ENCODE measurements around the gene FOXP1. TPM values are rescaled to one million over a fixed set of nuclear protein-coding genes. Genes with fewer than 3 reads are reported as not detected.
"Not testable (repeated sequence)": the region's sequence is repeated elsewhere in the genome, so short reads cannot be mapped to it uniquely, and the experiment has no call there.

Gene FOXP1
- total RNA-seq, 2 experiments from 2014 or later: 493 to 508 TPM

- CTCF ChIA-PET: no interaction called here
Observed at GRCh38 chr3:71436337-71436736, 147.2 kb downstream of the FOXP1 start.

GRCh38 chr3:71435836-71436235, 147.7 kb downstream of the FOXP1 start:
- peaks cover 88% of the 10 kb centered on the region for H3K4me1 ChIP-seq (ENCODE audit: insufficient read depth, low read length)
- POLR2A ChIA-PET; H3K27me3 ChIP-seq (ENCODE audit: control insufficient read depth in 1 of 2, insufficient read depth in 2 of 2, low read length in 2 of 2); H3K4me3 Mint-ChIP-seq; DNase-seq; H3K27ac ChIP-seq (ENCODE audit: low read depth in 1 of 2, low read length in 2 of 2); H3K27me3 Mint-ChIP-seq; H3K4me3 ChIP-seq (ENCODE audit: low read length); ATAC-seq (ENCODE audit: poor library complexity); H3K9me3 Mint-ChIP-seq; intact Hi-C loops (cut with DNase I, micrococcal nuclease); H3K9me3 ChIP-seq (ENCODE audit: control insufficient read depth in 1 of 2, insufficient read depth in 1 of 2, low read length in 2 of 2); CTCF ChIA-PET; H3K36me3 ChIP-seq (ENCODE audit: insufficient read depth, low read length): not testable (repeated sequence)
- Mint-ChIP-seq H3K4me1 (ENCODE audit: low read depth) (peaks cover 93% of the 10 kb centered on the region), H3K36me3 (ENCODE audit: low read depth) (peaks cover 60% of the 10 kb centered on the region), H3K27ac (peak overlapping the region; percentile 94)

More at GRCh38 chr3:71436337-71436736, 147.2 kb downstream of the FOXP1 start:
- H3K27ac ChIP-seq (ENCODE audit: low read depth in 1 of 2, low read length in 2 of 2): no peak overlapping the region
- DNase-seq (no peak), ATAC-seq (ENCODE audit: poor library complexity) (no peak)
- no peak for TF ChIP-seq CTCF (IDR thresholded peaks at IDR 0.05)
- no peaks in the 10 kb centered on the region for H3K9me3 ChIP-seq (ENCODE audit: control insufficient read depth in 1 of 2, insufficient read depth in 1 of 2, low read length in 2 of 2)
- H3K4me3 ChIP-seq (ENCODE audit: low read length): no peak overlapping the region
- H3K36me3 Mint-ChIP-seq (ENCODE audit: low read depth): peaks cover 55% of the 10 kb centered on the region
- H3K4me1 ChIP-seq (ENCODE audit: insufficient read depth, low read length): peaks cover 88% of the 10 kb centered on the region
- H3K9me3 Mint-ChIP-seq: no peaks in the 10 kb centered on the region
- H3K27me3 ChIP-seq (ENCODE audit: control insufficient read depth in 1 of 2, insufficient read depth in 2 of 2, low read length in 2 of 2): no peaks in the 10 kb centered on the region
- intact Hi-C loops (cut with DNase I, micrococcal nuclease): no loop called here
- no peak overlapping the region for H3K4me3 Mint-ChIP-seq
- H3K36me3 ChIP-seq (ENCODE audit: insufficient read depth, low read length): peaks cover 3% of the 10 kb centered on the region
- POLR2A ChIA-PET: no interaction called here
- peaks cover 93% of the 10 kb centered on the region for H3K4me1 Mint-ChIP-seq (ENCODE audit: low read depth)
- H3K27me3 Mint-ChIP-seq: no peaks in the 10 kb centered on the region
- peak overlapping the region; percentile 94 for H3K27ac Mint-ChIP-seq

GRCh38 chr3:71433631-71434030, 149.9 kb downstream of the FOXP1 start:
- Mint-ChIP-seq H3K4me3 (peak overlapping the region; percentile 71), H3K9me3 (no peaks in the 10 kb centered on the region), H3K27me3 (no peaks in the 10 kb centered on the region), H3K4me1 (ENCODE audit: low read depth) (peaks cover 94% of the 10 kb centered on the region), H3K36me3 (ENCODE audit: low read depth) (peaks cover 65% of the 10 kb centered on the region), H3K27ac (peak overlapping the region; percentile 91)
- no peak for TF ChIP-seq CTCF (IDR thresholded peaks at IDR 0.05)
- ChIA-PET POLR2A (interaction anchor here (1.0 to 7.7 kb wide), 4 partner anchors 10 to 46 kb away, joined by 3 to 79 read pairs (median 14); no protein-coding TSS in a partner anchor), CTCF (interaction anchor here (0.6 to 1.1 kb wide), 2 partner anchors 10 to 48 kb away, joined by 3 read pairs; no protein-coding TSS in a partner anchor)
- H3K9me3 ChIP-seq (ENCODE audit: control insufficient read depth in 1 of 2, insufficient read depth in 1 of 2, low read length in 2 of 2): no peaks in the 10 kb centered on the region
- intact Hi-C loops (cut with DNase I, micrococcal nuclease): loop anchor here (2.0 to 5.0 kb wide), 2 partner anchors 41 to 61 kb away; no protein-coding TSS in a partner anchor
- H3K4me3 ChIP-seq (ENCODE audit: low read length): no peak overlapping the region
- no peak for ATAC-seq (ENCODE audit: poor library complexity)
- no peak for DNase-seq
- H3K27ac ChIP-seq (ENCODE audit: low read depth in 1 of 2, low read length in 2 of 2): peak overlapping the region; percentile 20 to 79
- H3K4me1 ChIP-seq (ENCODE audit: insufficient read depth, low read length): peaks cover 79% of the 10 kb centered on the region
- H3K27me3 ChIP-seq (ENCODE audit: control insufficient read depth in 1 of 2, insufficient read depth in 2 of 2, low read length in 2 of 2): no peaks in the 10 kb centered on the region
- peaks cover 3% of the 10 kb centered on the region for H3K36me3 ChIP-seq (ENCODE audit: insufficient read depth, low read length)
